Breast epithelium (tissue), 4 donors: ENCODE measurements around the gene MRPS12. TPM values are rescaled to one million over a fixed set of nuclear protein-coding genes. Genes with fewer than 3 reads are reported as not detected.

Experiments used
- DNase-seq, 2 donors: peaks; one replicate each; pipeline ENCODE4 v3.0.0-alpha.2; 2019; ENCODE audit warnings: low spot score in 2 of 2
- H3K27ac ChIP-seq, 2 donors: fragments of 200-600 bp; sonication (generic) in 1 of 2; one replicate each; pipeline ENCODE4 v1.5.1; 2016 to 2019; ENCODE audit warnings: mild to moderate bottlenecking in 1 of 2
- H3K27me3 ChIP-seq, 2 donors: fragments of 200-600 bp; sonication (generic) in 1 of 2; one replicate each; pipeline versions ENCODE4 v1.5.1 to v1.6.0; 2017 to 2019; ENCODE audit warnings: control low read depth in 1 of 2, mild to moderate bottlenecking in 1 of 2
- H3K36me3 ChIP-seq: fragments of 200-600 bp; one replicate; pipeline ENCODE4 v1.5.1; 2019
- H3K4me1 ChIP-seq, 2 donors: fragments of 200-600 bp; sonication (generic); one replicate each; pipeline ENCODE4 v1.5.1; 2016 to 2019; ENCODE audit warnings: control low read depth in 1 of 2
- H3K4me3 ChIP-seq, 3 donors: fragments of 200-600 bp; sonication (generic); 1 replicate in 2 of 3; 2 replicates in 1 of 3; pipeline ENCODE4 v1.5.1; 2016 to 2019; ENCODE audit warnings: mild to moderate bottlenecking in 3 of 3, moderate library complexity in 2 of 3
- H3K9me3 ChIP-seq, 2 donors: fragments of 200-600 bp; sonication (generic) in 1 of 2; one replicate each; pipeline ENCODE4 v1.5.1; 2016 to 2019; ENCODE audit warnings: control low read depth in 1 of 2
- CTCF ChIP-seq, 3 donors: fragments of 450-650 bp; IDR thresholded peaks; one replicate each; pipeline ENCODE4 v1.5.1; 2016 to 2017; ENCODE audit warnings: antibody characterized with exemption in 3 of 3, mild to moderate bottlenecking in 3 of 3, moderate library complexity in 3 of 3
- POLR2A ChIP-seq: fragments of 450-650 bp; IDR thresholded peaks from one replicate; pipeline ENCODE4 v1.6.1; 2016; ENCODE audit warnings: antibody characterized with exemption, mild to moderate bottlenecking, moderate library complexity
- POLR2AphosphoS5 ChIP-seq, 3 donors: sonication (generic); formaldehyde crosslinking; IDR thresholded peaks; one replicate each; pipeline ENCODE4 v1.6.1; 2017; ENCODE audit warnings: antibody characterized with exemption in 3 of 3
- intact Hi-C: fragments of 100-400 bp; cut with DNase I; formaldehyde crosslinking; loops from one replicate; pipeline ENCODE4 v1.15.1; 2023; ENCODE audit warnings: low total_unique reads
- total RNA-seq, 3 donors: library from RNA; depleted of rRNA; stranded (reverse); fragments of >200 nt; gene quantifications; one replicate each; pipeline ENCODE4 v1.1.0, GENCODE V29; 2016

The MRPS12 gene
- total RNA-seq, 3 donors from 2014 or later = 27.5 to 41.0 (median 29.3) TPM

GRCh38 chr19:38974624-38975213 is 44.0 kb downstream of the MRPS12 start:
- H3K9me3 ChIP-seq = no peaks in the 10 kb centered on the region
- no peaks in the 10 kb centered on the region for H3K36me3 ChIP-seq
- peak overlapping the region; percentile 56 to 81 (median 68) for H3K4me3 ChIP-seq
- DNase-seq = no peak
- H3K27me3 ChIP-seq = no peaks in the 10 kb centered on the region
- intact Hi-C loops = no loop called here
- H3K27ac ChIP-seq = peak overlapping the region; percentile 70 to 92
- no peaks in the 10 kb centered on the region for H3K4me1 ChIP-seq
- TF ChIP-seq POLR2AphosphoS5 (IDR thresholded peaks at IDR 0.05) (no peak), POLR2A (no peak), CTCF (IDR thresholded peaks at IDR 0.05) (no peak)

- Histone ChIP-seq H3K27ac (peak within 1 kb of the TSS; percentile 70 to 92), H3K4me3 (peak within 1 kb of the TSS; percentile 56 to 81 (median 68)), H3K27me3 (no peaks in the 10 kb centered on the region), H3K4me1 (no peaks in the 10 kb centered on the region), H3K36me3 (no peaks in the 10 kb centered on the region), H3K9me3 (peaks cover 0 to 2% of the 10 kb centered on the region in 2 donors)
- peak in 1 of 2 donors; percentile 55 for DNase-seq
- TF ChIP-seq CTCF (IDR thresholded peaks at IDR 0.05) (no peak), POLR2AphosphoS5 (IDR thresholded peaks at IDR 0.05) (peak in 1 of 3 donors; percentile 41)
- intact Hi-C loops = no loop called here
Measured at GRCh38 chr19:38975214-38975860, 44.6 kb downstream of the MRPS12 start, which contains the start of gene FBXO17. Gene FBXO17 (minus strand): TSS chr19:38975742. CDS start chr19:38950319, 25,423 bp downstream.

GRCh38 chr19:38975861-38976271 is 45.1 kb downstream of the MRPS12 start:
- Histone ChIP-seq H3K27me3 (no peaks in the 10 kb centered on the region), H3K4me3 (peak overlapping the region; percentile 56 to 81 (median 68)), H3K9me3 (peaks cover 0 to 7% of the 10 kb centered on the region in 2 donors), H3K36me3 (no peaks in the 10 kb centered on the region), H3K27ac (peak overlapping the region; percentile 70 to 92), H3K4me1 (no peaks in the 10 kb centered on the region)
- intact Hi-C loops = no loop called here
- no peak for DNase-seq
- no peak for TF ChIP-seq POLR2AphosphoS5 (IDR thresholded peaks at IDR 0.05)
- no peak for TF ChIP-seq POLR2A

GRCh38 chr19:38977445-38978325 is 46.9 kb downstream of the MRPS12 start:
- H3K4me3 ChIP-seq = no peak overlapping the region
- H3K4me1 ChIP-seq = no peaks in the 10 kb centered on the region
- no peak for DNase-seq
- TF ChIP-seq POLR2A = no peak
- TF ChIP-seq CTCF (IDR thresholded peaks at IDR 0.05) = no peak
- no peak for TF ChIP-seq POLR2AphosphoS5 (IDR thresholded peaks at IDR 0.05)
- H3K27me3 ChIP-seq = no peaks in the 10 kb centered on the region
- no peak overlapping the region for H3K27ac ChIP-seq
- peaks cover 0 to 11% of the 10 kb centered on the region in 2 donors for H3K9me3 ChIP-seq
- H3K36me3 ChIP-seq = no peaks in the 10 kb centered on the region
- intact Hi-C loops = no loop called here

GRCh38 chr19:38978326-38978689 is 47.6 kb downstream of the MRPS12 start:
- Histone ChIP-seq H3K27ac (no peak overlapping the region), H3K36me3 (no peaks in the 10 kb centered on the region), H3K4me1 (no peaks in the 10 kb centered on the region), H3K27me3 (no peaks in the 10 kb centered on the region), H3K9me3 (peaks cover 0 to 11% of the 10 kb centered on the region in 2 donors), H3K4me3 (no peak overlapping the region)
- intact Hi-C loops = no loop called here
- TF ChIP-seq CTCF (IDR thresholded peaks at IDR 0.05) = no peak
- no peak for TF ChIP-seq POLR2AphosphoS5 (IDR thresholded peaks at IDR 0.05)
- TF ChIP-seq POLR2A = no peak
- no peak for DNase-seq
